Measurements from ENCODE around the gene TMED3. TPM values are rescaled to one million over a fixed set of nuclear protein-coding genes. Genes with fewer than 3 reads are reported as not detected.

The TMED3 gene
- total RNA-seq, 2 donors from 2014 or later = 50.1 to 74.9 TPM

- Histone ChIP-seq H3K4me3 (no peak within 1 kb of the TSS), H3K36me3 (no peaks in the 10 kb centered on the region), H3K9me3 (no peaks in the 10 kb centered on the region), H3K4me1 (ENCODE audit: control insufficient read depth in 1 of 2, low read depth in 2 of 2) (no peaks in the 10 kb centered on the region), H3K27me3 (replicated peaks; ENCODE audit: insufficient read depth) (no peaks in the 10 kb centered on the region), H3K27ac (no peak within 1 kb of the TSS)
- no peak for DNase-seq (ENCODE audit: low spot score)
- no peak for ATAC-seq (ENCODE audit: insufficient number of reproducible peaks, low FRiP score, low read depth)
- TF ChIP-seq CTCF (IDR thresholded peaks at IDR 0.05) = no peak
Observed at GRCh38 chr15:79282371-79283251, 28.3 kb upstream of the TMED3 start, which contains the start of gene ANKRD34C. Gene ANKRD34C (plus strand): TSS chr15:79282722. CDS start chr15:79293285, 10,563 bp downstream.

DNA sequence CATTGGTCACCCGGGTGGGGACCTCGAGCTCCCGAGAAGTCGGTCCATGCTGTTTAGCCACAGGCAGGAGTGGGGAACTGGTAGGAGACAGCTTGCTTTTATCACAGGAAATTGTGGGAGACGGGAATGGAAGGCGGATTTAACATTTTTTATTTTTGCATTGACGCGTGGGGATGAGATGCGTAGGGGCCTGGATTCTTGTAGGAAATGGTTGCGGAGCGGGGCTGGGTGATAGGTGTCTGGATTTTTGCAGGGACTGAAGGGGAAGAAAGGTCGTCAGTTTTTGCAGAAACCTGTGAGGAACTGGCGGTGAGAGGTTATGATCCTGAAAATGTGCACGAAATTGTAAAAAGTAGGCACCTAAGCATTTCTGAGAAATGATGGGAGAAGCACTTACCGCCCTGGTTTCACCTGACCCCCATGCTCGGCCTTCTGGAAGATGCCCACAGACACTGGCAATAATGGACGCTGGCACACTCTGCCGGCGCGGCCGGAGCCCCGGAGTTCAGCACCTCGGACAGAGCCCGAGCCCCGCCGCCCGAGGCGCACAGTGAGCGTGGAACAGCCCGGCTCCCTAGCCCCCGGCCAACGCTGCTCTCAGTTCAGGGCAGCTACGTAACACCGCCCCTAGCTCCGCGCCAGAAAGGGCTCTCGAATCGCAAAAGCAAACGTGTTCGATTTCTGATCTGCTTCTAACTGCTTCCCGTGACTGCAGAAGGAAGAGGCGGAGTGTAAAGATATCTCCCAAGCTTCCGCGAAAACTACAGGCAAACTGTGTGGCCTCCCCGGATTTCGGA lies 27.5 kb upstream of the TMED3 start:
- no peak overlapping the region for H3K27ac ChIP-seq
- no peak for TF ChIP-seq CTCF (IDR thresholded peaks at IDR 0.05)
- no peak for ATAC-seq (ENCODE audit: insufficient number of reproducible peaks, low FRiP score, low read depth)
- no peaks in the 10 kb centered on the region for H3K27me3 ChIP-seq (replicated peaks; ENCODE audit: insufficient read depth)
- DNase-seq (ENCODE audit: low spot score) = no peak
- no peaks in the 10 kb centered on the region for H3K4me1 ChIP-seq (ENCODE audit: control insufficient read depth in 1 of 2, low read depth in 2 of 2)
- no peaks in the 10 kb centered on the region for H3K9me3 ChIP-seq
- H3K36me3 ChIP-seq = no peaks in the 10 kb centered on the region
- no peak overlapping the region for H3K4me3 ChIP-seq

- Histone ChIP-seq H3K4me1 (ENCODE audit: control insufficient read depth in 1 of 2, low read depth in 2 of 2) (no peaks in the 10 kb centered on the region), H3K27ac (no peak overlapping the region), H3K9me3 (no peaks in the 10 kb centered on the region), H3K27me3 (replicated peaks; ENCODE audit: insufficient read depth) (no peaks in the 10 kb centered on the region), H3K36me3 (no peaks in the 10 kb centered on the region), H3K4me3 (no peak overlapping the region)
- ATAC-seq (ENCODE audit: insufficient number of reproducible peaks, low FRiP score, low read depth) (no peak), DNase-seq (ENCODE audit: low spot score) (no peak)
- TF ChIP-seq CTCF (IDR thresholded peaks at IDR 0.05) = no peak
Observed at GRCh38 chr15:79290642-79291275, 20.2 kb upstream of the TMED3 start.

DNA sequence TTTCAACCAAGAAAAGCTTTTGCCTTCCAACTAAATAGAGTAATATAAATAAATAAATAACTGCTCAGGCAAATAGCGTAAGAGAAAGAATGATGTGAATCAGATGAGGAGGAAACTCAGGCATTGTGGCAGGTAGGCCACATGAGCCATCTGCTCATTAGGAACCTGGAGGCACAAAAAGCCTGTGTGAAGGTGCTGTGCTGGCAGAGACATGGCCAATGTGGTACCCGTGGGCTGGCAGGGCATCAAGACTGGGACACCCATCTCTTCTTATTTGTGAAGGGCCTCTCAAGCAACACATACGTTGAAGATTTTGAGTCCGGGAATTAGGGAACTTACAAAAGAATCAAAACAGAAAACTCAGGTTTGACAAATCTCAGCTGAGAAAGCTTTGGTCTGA lies 18.9 kb upstream of the TMED3 start:
- Histone ChIP-seq H3K4me3 (no peak overlapping the region), H3K36me3 (no peaks in the 10 kb centered on the region), H3K27me3 (replicated peaks; ENCODE audit: insufficient read depth) (no peaks in the 10 kb centered on the region), H3K4me1 (ENCODE audit: control insufficient read depth in 1 of 2, low read depth in 2 of 2) (no peaks in the 10 kb centered on the region), H3K27ac (no peak overlapping the region), H3K9me3 (no peaks in the 10 kb centered on the region)
- DNase-seq (ENCODE audit: low spot score) = no peak
- TF ChIP-seq CTCF (IDR thresholded peaks at IDR 0.05) = no peak
- no peak for ATAC-seq (ENCODE audit: insufficient number of reproducible peaks, low FRiP score, low read depth)

GRCh38 chr15:79294075-79294474 lies 16.8 kb upstream of the TMED3 start:
- DNase-seq (ENCODE audit: low spot score) = no peak
- TF ChIP-seq CTCF (IDR thresholded peaks at IDR 0.05) = no peak
- Histone ChIP-seq H3K4me1 (ENCODE audit: control insufficient read depth in 1 of 2, low read depth in 2 of 2) (no peaks in the 10 kb centered on the region), H3K27me3 (replicated peaks; ENCODE audit: insufficient read depth) (no peaks in the 10 kb centered on the region), H3K9me3 (no peaks in the 10 kb centered on the region), H3K36me3 (no peaks in the 10 kb centered on the region), H3K27ac (no peak overlapping the region), H3K4me3 (no peak overlapping the region)
- ATAC-seq (ENCODE audit: insufficient number of reproducible peaks, low FRiP score, low read depth) = no peak
